GM21786 (cell line): ENCODE data around the gene MSI2.

Experiments used
- ATAC-seq: cut with Tn5 transposase; IDR thresholded peaks from one replicate; pipeline ENCODE4 v1.9.1; 2021; ENCODE audit not compliant: unreplicated experiment

The MSI2 gene

DNA sequence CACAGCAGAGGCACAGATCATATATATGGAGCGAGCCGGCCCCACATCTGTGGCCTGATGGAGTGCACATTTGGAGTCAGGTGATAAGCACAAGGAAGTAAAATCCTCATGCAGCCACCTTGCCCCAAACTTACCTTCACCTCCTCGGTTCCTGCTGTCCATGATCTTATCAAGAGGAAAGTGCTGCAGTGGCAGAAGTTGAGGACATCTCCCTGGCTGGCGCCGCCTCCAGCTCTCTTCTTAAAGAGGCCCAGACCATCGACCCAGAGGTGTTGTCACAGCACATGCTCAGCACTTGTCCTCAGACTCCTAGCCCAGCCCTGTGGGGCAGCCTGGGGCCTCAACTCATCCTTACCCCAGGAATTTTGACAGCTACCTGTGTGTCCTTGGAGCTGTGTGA lies 276.2 kb downstream of the MSI2 start:
- no peak for ATAC-seq

DNA sequence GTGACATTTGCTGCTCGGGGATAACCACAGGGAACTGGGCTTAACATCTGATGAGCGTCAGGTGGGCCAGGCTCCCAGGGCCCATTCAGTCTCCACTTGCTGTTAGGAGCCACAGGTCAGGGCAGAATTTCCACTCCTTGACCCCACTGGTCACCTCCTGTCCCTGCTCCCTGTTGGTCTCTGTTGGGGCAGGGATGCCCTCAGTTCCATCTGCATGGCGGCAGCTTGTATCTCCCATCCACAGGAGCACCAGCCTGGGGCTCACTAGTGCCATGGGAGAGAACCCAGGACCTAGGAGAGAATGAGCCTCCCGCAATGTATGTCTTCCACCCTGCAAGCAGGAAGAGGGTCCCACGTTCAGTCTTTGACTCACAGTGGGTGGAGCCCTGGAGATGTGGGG lies 276.6 kb downstream of the MSI2 start:
- ATAC-seq = no peak

DNA sequence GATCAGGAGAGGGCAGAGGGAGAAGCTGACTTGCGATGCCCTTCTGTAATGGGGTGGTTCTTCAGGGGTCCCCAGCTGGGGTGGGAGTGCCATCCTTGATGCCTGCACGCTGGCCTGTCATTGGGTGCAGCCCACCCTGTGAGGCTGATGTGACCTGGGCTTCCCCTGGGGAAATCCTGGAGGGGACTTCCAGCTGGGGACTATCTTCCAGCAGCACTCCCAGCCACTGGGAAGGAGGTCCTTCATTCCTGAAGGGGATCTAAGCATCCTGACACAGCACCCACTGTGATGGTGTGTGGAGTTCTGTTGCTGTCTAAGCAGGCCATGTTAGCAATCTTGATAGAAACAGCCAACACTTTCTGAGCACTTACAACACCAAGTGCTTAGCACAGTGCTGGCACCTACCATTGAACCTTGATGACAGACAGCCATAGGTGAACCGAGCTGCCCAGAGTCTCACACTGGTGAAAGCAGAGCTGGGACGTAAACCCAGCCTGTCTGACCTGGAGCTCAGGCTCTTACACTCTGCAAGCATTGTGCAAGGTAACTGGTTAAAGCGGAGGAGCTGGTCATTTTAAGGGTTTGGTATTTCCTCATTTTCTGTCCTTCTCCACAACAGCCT lies 277.5 kb downstream of the MSI2 start:
- ATAC-seq = no peak

DNA sequence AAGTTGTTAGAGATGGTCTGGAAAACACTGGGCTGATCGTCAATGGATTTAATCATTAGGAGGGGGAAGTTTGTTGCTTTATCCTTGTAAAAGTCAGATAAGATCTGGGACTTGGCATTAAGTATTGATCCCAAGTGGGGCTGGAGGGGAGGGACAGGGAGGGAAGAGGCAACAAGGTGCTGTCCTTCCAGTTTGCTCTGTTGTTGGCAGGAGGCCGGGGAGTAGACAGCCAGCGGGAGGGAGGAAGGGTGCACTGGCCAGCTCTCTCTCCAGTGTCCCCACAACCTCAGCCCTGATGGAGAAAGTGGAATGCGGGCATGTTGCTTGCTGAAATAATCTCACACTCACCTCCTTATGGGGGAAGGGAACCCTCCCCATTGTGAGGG lies 278.5 kb downstream of the MSI2 start:
- ATAC-seq = no peak

DNA sequence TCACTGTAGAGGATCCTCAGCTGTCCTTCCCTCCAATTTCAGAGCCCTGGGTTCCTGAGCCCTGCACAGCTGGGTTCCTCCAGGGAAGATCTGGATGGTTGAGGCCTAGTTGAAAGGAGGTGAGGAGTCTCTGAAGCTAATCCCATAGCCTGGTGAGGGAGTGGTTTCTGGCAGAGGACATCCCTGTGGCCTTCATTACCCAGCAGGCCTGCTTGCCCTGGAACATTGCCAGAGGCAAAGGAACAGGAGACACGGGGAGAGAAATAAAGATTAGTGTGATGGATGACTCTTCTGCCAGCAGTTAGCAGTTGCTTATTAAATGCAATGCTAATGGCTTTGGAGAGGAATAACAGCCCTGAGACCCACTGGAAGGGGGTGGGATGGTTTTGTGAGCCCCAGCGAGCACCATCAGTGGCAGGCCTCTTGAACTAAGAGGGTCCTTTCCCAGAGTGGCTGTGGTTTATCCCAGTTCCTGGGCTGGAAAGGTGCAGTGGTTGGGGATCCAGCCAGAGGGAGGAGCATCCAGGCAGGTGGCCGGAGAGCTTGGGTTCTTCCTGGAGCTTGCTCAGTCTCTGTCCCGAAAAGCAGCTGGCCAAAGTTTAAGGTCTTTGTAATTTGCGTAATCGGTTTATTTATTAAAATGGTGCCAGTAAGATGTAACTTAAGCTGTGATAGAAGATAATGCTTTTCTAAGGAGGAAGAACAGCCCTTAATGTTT lies 279.1 kb downstream of the MSI2 start:
- ATAC-seq = no peak

- no peak for ATAC-seq
Observed at GRCh38 chr17:57536289-57536688, 280.0 kb downstream of the MSI2 start.

DNA sequence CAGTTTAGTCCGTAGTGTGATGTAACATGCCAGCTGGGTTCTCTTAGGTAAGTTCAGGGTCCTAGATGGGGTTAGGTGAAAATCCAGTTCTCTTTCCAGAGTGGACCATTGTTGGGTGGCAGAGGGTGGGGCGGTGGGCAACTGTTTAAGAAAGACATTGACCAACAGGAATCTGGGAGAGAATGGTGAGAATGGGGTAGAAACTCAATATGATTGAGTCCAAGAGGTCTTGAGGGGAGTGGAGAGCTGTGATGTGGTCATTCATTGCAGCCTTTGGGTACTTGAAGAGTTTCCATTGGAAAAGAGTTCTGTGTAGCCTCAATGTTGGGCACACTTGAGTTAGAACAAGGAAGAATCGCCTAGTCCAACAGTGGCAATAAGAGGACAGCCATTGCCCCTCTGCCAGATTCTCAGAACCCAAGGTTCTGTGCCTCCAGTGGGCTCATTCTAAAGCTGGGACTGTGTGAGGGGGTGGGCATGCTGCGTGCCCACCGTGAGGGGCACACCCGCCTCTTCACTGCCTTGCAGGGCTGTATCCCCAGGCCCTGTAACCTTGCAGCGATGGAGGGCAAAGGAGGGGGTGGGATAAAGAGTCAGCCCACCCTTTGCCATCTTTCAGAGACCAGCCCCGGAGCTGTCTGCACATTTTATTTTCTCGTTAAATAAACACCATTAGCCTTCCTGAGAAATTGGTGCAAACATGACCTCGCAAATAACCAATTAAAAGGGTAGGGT lies 280.6 kb downstream of the MSI2 start:
- ATAC-seq = no peak

DNA sequence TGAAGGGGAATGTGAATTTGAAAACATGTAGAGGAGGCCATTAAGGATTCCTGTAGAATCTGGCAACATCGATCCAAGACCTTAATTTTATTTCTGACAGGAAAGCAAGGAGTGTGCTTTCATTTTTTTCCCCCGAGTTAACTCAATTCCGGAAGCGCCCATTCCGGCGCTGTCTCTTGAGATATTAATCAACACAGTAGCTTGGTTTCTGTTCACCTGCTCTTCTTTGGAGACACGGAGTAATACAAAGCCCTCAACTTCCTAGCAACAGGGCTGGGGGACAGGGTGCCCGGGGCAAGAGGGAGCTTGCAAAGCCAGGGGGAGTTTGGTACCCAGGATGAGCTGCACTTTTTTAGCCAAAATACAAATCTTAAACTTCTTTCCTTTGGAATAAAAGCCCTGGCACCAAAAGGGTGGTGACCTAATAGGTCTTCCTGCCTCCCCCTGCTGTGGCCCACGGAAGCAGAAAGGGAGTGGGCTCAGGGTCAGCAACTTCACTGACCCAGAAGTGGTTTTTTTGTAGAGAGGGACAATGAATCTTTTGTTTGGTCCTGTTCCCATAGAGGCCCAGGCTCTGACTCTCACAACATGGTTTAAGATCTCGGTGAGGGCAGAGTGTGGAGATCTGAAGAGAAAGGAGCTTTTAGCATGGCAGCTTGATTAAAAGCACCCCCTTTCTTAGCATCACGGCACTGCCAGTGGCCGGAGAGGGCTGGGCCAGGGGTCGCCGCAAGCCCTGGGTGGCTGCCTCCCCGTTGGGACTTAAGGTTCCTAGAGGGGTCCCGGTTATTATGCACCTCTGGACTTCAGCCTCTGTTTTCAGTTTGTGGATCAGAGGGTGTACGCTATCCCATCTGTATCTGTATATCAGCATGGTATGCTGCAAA lies 281.4 kb downstream of the MSI2 start:
- no peak for ATAC-seq

DNA sequence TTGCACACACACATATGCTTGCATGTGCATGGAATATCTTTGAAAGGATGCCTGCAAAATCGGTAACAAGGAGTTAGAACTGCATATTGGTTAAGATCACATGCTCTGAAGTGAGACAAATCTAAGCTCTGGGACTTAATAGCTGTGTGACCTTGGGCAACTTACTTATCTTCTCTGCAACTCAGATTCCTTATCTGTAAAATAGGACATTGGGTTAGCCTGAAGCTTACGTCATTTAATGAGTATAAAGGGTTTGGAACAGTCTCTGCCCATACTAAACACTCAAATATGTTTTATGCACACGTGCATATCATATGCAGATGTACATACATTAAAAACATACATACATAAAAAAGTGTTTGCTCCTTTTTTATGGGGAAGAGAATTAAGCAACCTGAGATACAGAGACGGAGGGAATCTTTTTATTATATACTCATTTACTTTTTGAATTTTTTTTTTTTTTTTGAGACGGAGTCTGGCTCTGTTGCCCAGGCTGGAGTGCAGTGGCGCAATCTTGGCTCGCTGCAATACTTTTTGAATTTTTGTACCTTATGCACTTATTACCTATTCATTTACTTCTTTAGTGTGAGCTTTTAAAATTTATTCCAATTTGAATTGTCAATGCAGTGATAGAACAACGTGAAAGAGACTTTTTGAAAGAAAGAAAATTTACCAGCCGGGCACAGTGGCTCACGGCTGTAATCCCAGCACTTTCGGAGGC lies 282.6 kb downstream of the MSI2 start:
- no peak for ATAC-seq

DNA sequence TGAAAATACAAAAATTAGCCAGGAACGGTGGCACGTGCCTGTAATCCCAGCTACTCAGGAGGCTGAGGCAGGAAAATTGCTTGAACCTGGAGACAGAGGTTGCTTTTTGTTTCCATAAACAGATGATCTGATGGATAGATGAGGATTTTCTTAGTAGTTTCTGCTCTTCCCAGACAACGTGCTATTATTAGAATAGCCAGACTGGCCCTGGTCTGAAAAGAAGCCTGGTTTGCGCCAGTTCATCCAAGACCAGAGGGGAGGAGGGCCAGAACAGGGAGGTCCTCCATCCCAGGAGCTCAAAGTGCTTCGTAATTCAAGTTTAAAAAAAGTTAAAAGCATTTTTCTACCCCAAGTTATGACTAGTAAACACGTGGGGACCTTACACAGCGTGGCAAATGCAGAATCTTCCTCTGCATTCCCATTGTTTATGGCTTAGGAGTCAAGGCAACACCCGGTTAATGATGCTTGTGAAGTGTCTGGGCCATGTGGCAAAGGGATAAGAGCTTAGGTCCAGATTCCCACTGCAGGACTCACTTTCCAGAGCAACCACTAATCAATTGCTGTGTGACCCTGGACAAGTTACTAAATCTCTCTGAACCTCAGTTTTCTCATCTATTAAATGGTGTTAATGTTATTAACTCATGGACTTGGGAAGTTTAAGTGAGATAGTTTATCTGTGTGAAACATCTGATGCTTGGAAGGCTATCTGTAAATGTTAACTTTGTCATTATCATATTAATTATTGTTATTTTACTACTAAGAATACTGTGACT lies 283.4 kb downstream of the MSI2 start:
- ATAC-seq = no peak

GRCh38 chr17:57540596-57540995 lies 284.3 kb downstream of the MSI2 start:
- no peak for ATAC-seq

DNA sequence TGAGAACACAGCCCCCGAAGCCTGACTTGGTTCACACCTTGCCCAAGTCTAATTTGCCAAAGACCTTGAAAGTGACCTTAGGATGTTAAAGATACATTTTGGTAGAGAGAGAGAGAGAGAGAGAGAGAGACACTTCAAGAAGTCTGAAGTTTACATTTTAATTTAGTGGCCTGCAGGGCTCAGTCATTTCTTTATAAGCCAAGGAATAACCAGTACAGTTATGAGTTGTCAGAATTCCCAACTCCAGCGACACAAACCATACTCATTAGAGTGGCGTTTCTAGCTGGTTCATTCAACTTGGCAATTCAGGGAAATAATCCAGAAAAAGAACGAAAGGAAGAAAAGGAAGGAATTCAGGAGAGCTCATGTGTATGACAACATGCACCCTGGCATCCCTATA lies 284.7 kb downstream of the MSI2 start:
- ATAC-seq = no peak

GRCh38 chr17:57541472-57542394 lies 285.4 kb downstream of the MSI2 start:
- no peak for ATAC-seq

- ATAC-seq = no peak
Observed at GRCh38 chr17:57542510-57542909, 286.2 kb downstream of the MSI2 start.

- ATAC-seq = no peak
Observed at GRCh38 chr17:57543230-57543629, 286.9 kb downstream of the MSI2 start.

DNA sequence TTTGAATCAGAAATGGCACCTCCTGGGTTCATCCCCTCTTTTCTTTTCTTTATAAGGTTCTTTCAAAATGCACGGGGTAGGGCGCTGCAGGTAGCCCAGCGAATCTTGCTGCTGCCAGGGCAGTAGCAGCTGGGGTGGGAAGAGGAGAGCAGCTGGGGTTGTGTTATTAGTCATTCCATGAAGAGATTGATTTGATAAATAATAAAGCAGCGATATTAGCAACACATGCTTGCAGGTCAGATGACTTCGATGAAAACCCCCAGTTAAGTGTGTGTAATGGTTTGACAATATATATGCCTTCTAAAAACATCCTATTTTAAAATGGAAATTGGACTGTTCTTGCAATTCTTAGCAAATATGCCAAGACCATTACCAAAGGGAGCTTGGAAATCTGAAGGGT lies 288.1 kb downstream of the MSI2 start:
- ATAC-seq = no peak

DNA sequence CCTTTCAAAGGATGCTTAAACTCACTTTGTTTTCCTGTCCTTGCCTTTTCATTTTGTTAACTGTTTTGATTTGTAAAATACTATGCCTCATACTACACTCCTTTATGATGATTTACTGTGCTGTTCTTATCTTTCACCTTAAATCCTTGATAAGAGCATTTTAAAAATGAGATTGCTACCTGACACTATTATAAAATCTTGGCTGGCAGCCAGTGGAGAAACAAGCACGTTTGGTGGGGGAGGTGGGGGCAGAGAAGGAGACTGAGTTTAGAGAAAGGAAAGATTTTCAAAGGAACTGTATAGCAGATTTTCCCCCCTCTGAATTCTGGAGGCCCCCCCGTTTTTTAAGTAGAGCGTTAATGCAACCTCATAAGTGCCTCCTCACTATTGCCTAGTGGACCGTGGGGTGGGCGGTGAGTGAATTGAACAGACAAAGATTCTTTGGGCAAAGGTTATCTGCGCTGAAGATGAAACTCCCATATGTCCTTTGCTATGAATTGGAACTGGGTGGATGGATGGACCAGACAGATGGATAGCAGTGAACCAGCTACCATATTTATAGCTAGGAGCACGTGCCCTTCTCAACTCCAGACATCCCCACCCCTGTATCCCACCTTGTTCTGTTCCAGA lies 288.6 kb downstream of the MSI2 start:
- no peak for ATAC-seq

DNA sequence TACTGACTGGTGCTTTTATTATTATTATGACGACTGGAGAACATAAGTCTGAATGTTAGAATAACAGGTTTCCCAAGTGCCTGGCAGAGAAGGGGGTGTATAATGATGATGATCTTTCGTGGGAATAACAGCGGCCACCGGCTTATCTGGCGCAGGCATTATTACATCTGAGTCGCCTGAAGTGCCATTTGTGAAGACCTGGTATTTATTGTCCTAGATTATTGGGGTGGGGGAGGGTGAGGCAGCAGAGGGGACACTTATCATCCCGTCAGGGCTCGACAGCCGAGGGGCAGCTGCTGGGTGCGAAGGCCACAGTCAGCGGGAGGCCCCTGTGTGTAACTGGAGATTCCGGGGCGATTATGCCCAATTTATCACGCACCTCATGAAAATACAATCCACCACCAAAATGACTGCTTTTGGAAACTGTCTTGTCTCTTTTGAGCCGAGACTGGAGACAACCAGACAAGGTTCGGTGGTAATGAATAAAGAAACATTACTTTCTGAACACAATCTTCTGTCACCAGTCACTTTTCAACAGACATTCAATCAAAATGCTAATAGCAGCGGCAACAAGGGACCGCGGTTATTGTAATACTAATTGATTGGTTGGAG lies 289.5 kb downstream of the MSI2 start:
- no peak for ATAC-seq
